Spleen (tissue), 13 donors: ENCODE data around the gene TMEM39A. TPM values are rescaled to one million over a fixed set of nuclear protein-coding genes. Genes with fewer than 3 reads are reported as not detected.

Experiments used
- DNase-seq: peaks from one replicate; pipeline ENCODE4 v3.0.0-alpha.2; 2020
- H3K27ac ChIP-seq, 8 donors: fragments of 200-600 bp; sonication (generic) in 7 of 8; 1 replicate in 4 of 8; 2 replicates in 4 of 8; pipeline versions ENCODE4 v1.5.0 to v1.8.0; 2016 to 2021; ENCODE audit warnings: inconsistent platforms in 4 of 8, mild to moderate bottlenecking in 4 of 8, moderate library complexity in 1 of 8
- H3K27me3 ChIP-seq, 7 donors: fragments of 200-600 bp; sonication (generic) in 6 of 7; replicated peaks in 1 of 7; 1 replicate in 4 of 7; 2 replicates in 3 of 7; pipeline versions ENCODE4 v1.5.0 to v1.8.0; 2016 to 2021; ENCODE audit warnings: inconsistent platforms in 3 of 7, mild to moderate bottlenecking in 1 of 7
- H3K36me3 ChIP-seq, 6 donors: fragments of 200-600 bp; sonication (generic) in 5 of 6; 1 replicate in 4 of 6; 2 replicates in 2 of 6; pipeline versions ENCODE4 v1.5.0 to v1.8.0; 2016 to 2021; ENCODE audit warnings: inconsistent platforms in 2 of 6
- H3K4me1 ChIP-seq, 6 donors: fragments of 200-600 bp; sonication (generic) in 5 of 6; 1 replicate in 3 of 6; 2 replicates in 3 of 6; pipeline versions ENCODE4 v1.5.0 to v1.8.0; 2016 to 2021; ENCODE audit warnings: inconsistent platforms in 3 of 6
- H3K4me3 ChIP-seq, 8 donors: fragments of 200-600 bp; sonication (generic) in 7 of 8; 1 replicate in 4 of 8; 2 replicates in 4 of 8; pipeline versions ENCODE4 v1.5.0 to v1.8.0; 2016 to 2021; ENCODE audit warnings: inconsistent platforms in 4 of 8, mild to moderate bottlenecking in 4 of 8, moderate library complexity in 2 of 8
- H3K9me3 ChIP-seq, 8 donors: fragments of 200-600 bp; sonication (generic) in 7 of 8; 1 replicate in 4 of 8; 2 replicates in 4 of 8; pipeline versions ENCODE4 v1.5.0 to v1.8.0; 2016 to 2021; ENCODE audit warnings: inconsistent platforms in 4 of 8
- CTCF ChIP-seq, 11 experiments: fragments of 200-600 bp in 7 of 11; fragments of 450-650 bp in 4 of 11; sonication (generic) in 4 of 11; IDR thresholded peaks in 8 of 11; conservative IDR thresholded peaks in 3 of 11; 1 replicate in 7 of 11; 2 replicates in 4 of 11; pipeline versions ENCODE4 v1.4.0 to v1.8.0; 2016 to 2021; ENCODE audit warnings: antibody characterized with exemption in 11 of 11, inconsistent platforms in 4 of 11, mild to moderate bottlenecking in 1 of 11
- POLR2A ChIP-seq, 3 donors: fragments of 450-650 bp; IDR thresholded peaks; one replicate each; pipeline ENCODE4 v1.5.1; 2017; ENCODE audit warnings: antibody characterized with exemption in 3 of 3, mild to moderate bottlenecking in 1 of 3
- POLR2AphosphoS5 ChIP-seq, 3 donors: sonication (generic); formaldehyde crosslinking; IDR thresholded peaks; one replicate each; pipeline ENCODE4 v1.5.1; 2017; ENCODE audit warnings: antibody characterized with exemption in 3 of 3
- WGBS, 5 donors: extraction: QIAGEN DNeasy Blood & Tissue Kit in 3 of 5; methylation state at CpG; one replicate each; pipeline versions ENCODE4 v1.1.5 to v1.1.7; 2013 to 2018; 5-methylcytosine and 5-hydroxymethylcytosine counted together
- intact Hi-C: fragments of 100-400 bp; cut with DNase I; formaldehyde crosslinking; loops from one replicate; pipeline ENCODE4 v1.15.0; 2023; ENCODE audit warnings: low total_unique reads
- long read RNA-seq, 2 donors: transcript quantifications; one replicate each; lab custom pipeline, GENCODE V29; 2026
- polyA plus RNA-seq, 3 donors: library from polyadenylated mRNA; stranded (reverse); fragments of 200-250 nt; gene quantifications; one replicate each; pipeline ENCODE4 v1.2.1, GENCODE V29; 2013
- total RNA-seq, 7 donors: library from RNA; depleted of rRNA in 3 of 7; stranded (reverse); fragments of >200 nt in 3 of 7; fragmentation: NEBNext Ultra II Directional in 4 of 7; extraction: Animal tissue kit (Norgen Biotek cat#: 25700) in 4 of 7; gene quantifications; one replicate each; pipeline versions ENCODE4 v1.1.0 to v1.2.1, GENCODE V29; 2016 to 2021
- donor health status: healthy with polysubstance abuse.
- donor health status: DM: no; HTN: no; CAD: no; lungs with moderate emphysema.
- donor health status: DM: no; HTN: no; CAD: no.
- donor health status: Bipolar disorder and iron deficiency.
- donor health status: healthy.
- donor health status: DM: no; HTN: no; CAD: no.
- donor health status: DM: yes; HTN: yes; CAD: no.

TMEM39A gene
- total RNA-seq (10 to 100 TPM; 36.0 to 80.5 (median 42.3) TPM), polyA plus RNA-seq (1 to 10 TPM; 4.9 to 5.9 (median 5.4) TPM)
- long read RNA-seq, donor 1, full-length matches to known transcripts, result 3 of 3 reads
- long read RNA-seq, donor 1, partial matches to known transcripts, result 0 of 3 reads
- long read RNA-seq, donor 1, other reads (novel, unspliced or antisense), result 0 of 3 reads
- long read RNA-seq, donor 2, result 0 reads

GRCh38 chr3:119463171-119464169 is at the start of gene TMEM39A:
Gene TMEM39A, minus strand, starts transcription at chr3:119463615. Its CDS starts 1,541 bp downstream, at chr3:119462074.
- intact Hi-C loops, result loop anchor here (10.0 kb wide), 1 partner anchor 631 kb away; the partner anchor contains the start of gene GSK3B
- H3K36me3 ChIP-seq, result peaks cover 0 to 35% (median 25%) of the 10 kb centered on the region in 6 donors
- 3 to 5% (median 4%) methylated on average over 41 to 51 of the region's 51 CpGs for WGBS, 5 donors
- peak within 1 kb of the TSS; percentile 86 to 95 (median 90) for H3K27ac ChIP-seq
- H3K9me3 ChIP-seq, result no peaks in the 10 kb centered on the region
- peak within 1 kb of the TSS; percentile 74 to 89 (median 82) for H3K4me3 ChIP-seq
- DNase-seq, result peak; percentile 100
- H3K4me1 ChIP-seq, result peaks cover 16 to 60% (median 51%) of the 10 kb centered on the region in 6 donors
- TF ChIP-seq CTCF (IDR thresholded peaks at IDR 0.05 in 8 of 11, conservative IDR thresholded peaks at IDR 0.05 in 3 of 11) (peak in 10 of 11 experiments; percentile 19 to 60 (median 48)), POLR2AphosphoS5 (IDR thresholded peaks at IDR 0.05) (peak; percentile 99 to 100 (median 100)), POLR2A (IDR thresholded peaks at IDR 0.05) (peak; percentile 89 to 94 (median 92))
- no peaks in the 10 kb centered on the region for H3K27me3 ChIP-seq

GRCh38 chr3:119510690-119511089 is 47.3 kb upstream of the TMEM39A start:
- H3K9me3 ChIP-seq, result no peaks in the 10 kb centered on the region
- intact Hi-C loops, result no loop called here
- H3K27ac ChIP-seq, result no peak overlapping the region
- DNase-seq, result no peak
- H3K27me3 ChIP-seq, result no peaks in the 10 kb centered on the region
- peaks cover 0 to 97% (median 40%) of the 10 kb centered on the region in 6 donors for H3K36me3 ChIP-seq
- no peak for TF ChIP-seq POLR2AphosphoS5 (IDR thresholded peaks at IDR 0.05)
- no peak for TF ChIP-seq POLR2A (IDR thresholded peaks at IDR 0.05)
- TF ChIP-seq CTCF (IDR thresholded peaks at IDR 0.05 in 8 of 11, conservative IDR thresholded peaks at IDR 0.05 in 3 of 11), result no peak
- peaks cover 0 to 30% (median 11%) of the 10 kb centered on the region in 6 donors for H3K4me1 ChIP-seq
- H3K4me3 ChIP-seq, result no peak overlapping the region

GRCh38 chr3:119508172-119508845 is 44.9 kb upstream of the TMEM39A start:
- peaks cover 0 to 42% (median 12%) of the 10 kb centered on the region in 6 donors for H3K4me1 ChIP-seq
- H3K27ac ChIP-seq, result no peak overlapping the region
- DNase-seq, result no peak
- H3K27me3 ChIP-seq, result no peaks in the 10 kb centered on the region
- TF ChIP-seq POLR2A (IDR thresholded peaks at IDR 0.05), result no peak
- TF ChIP-seq POLR2AphosphoS5 (IDR thresholded peaks at IDR 0.05), result no peak
- no peak for TF ChIP-seq CTCF (IDR thresholded peaks at IDR 0.05 in 8 of 11, conservative IDR thresholded peaks at IDR 0.05 in 3 of 11)
- H3K4me3 ChIP-seq, result no peak overlapping the region
- WGBS, 5 donors, result 24 to 44% (median 36%) methylated on average over 1 of the region's 1 CpG
- peaks cover 0 to 96% (median 28%) of the 10 kb centered on the region in 6 donors for H3K36me3 ChIP-seq
- H3K9me3 ChIP-seq, result no peaks in the 10 kb centered on the region
- intact Hi-C loops, result no loop called here
